ENCODE measurements around the gene SLC4A5. TPM values are rescaled to one million over a fixed set of nuclear protein-coding genes. Genes with fewer than 3 reads are reported as not detected.
A peak's percentile ranks its signal among the peaks of the same experiment; 100 is the strongest.

SLC4A5 gene
- total and polyA plus RNA-seq, 11 donors, result 0.36 to 4.1 (median 1.6) TPM

DNA sequence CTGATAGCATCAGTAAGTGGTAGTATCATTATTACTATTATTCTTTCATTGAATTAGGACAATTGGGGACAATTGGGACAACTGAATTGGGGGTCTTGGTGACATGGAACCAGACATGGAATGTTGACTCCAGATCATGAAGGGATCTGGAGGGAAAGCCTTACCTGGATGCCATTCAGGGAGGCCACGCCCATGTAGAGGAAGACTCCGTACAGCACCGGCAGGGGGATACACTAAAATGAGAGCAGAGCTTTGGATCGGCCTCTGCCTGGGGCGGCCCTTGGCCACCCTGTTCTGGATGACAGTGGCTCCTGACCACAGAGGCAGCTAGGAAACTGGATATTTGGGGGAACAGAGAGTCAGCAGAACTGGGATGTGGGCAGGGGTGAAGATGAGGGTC is 115.6 kb downstream of the SLC4A5 start:
- Histone ChIP-seq H3K4me1 (peaks cover 0 to 22% (median 11%) of the 10 kb centered on the region in 12 donors), H3K4me3 (peak overlapping the region in 7 of 12 donors; percentile 32 to 53 (median 42)), H3K9me3 (no peaks in the 10 kb centered on the region), H3K27ac (peak overlapping the region in 4 of 12 donors; percentile 26 to 85 (median 70)), H3K27me3 (no peaks in the 10 kb centered on the region), H3K36me3 (no peaks in the 10 kb centered on the region)
- ATAC-seq, result peak in 2 of 4 donors; percentile 27 to 31
- no peak for TF ChIP-seq POLR2A (IDR thresholded peaks at IDR 0.05)
- TF ChIP-seq, protein P1, sequence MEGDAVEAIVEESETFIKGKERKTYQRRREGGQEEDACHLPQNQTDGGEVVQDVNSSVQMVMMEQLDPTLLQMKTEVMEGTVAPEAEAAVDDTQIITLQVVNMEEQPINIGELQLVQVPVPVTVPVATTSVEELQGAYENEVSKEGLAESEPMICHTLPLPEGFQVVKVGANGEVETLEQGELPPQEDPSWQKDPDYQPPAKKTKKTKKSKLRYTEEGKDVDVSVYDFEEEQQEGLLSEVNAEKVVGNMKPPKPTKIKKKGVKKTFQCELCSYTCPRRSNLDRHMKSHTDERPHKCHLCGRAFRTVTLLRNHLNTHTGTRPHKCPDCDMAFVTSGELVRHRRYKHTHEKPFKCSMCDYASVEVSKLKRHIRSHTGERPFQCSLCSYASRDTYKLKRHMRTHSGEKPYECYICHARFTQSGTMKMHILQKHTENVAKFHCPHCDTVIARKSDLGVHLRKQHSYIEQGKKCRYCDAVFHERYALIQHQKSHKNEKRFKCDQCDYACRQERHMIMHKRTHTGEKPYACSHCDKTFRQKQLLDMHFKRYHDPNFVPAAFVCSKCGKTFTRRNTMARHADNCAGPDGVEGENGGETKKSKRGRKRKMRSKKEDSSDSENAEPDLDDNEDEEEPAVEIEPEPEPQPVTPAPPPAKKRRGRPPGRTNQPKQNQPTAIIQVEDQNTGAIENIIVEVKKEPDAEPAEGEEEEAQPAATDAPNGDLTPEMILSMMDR (IDR thresholded peaks at IDR 0.05), result peak in 1 of 12 donors; percentile 19
- WGBS, 4 donors, result 71 to 77% (median 74%) methylated on average over 5 of the region's 5 CpGs
- peak in 1 of 5 donors; percentile 33 for DNase-seq
- intact Hi-C loops (cut with DNase I), result no loop called here

DNA sequence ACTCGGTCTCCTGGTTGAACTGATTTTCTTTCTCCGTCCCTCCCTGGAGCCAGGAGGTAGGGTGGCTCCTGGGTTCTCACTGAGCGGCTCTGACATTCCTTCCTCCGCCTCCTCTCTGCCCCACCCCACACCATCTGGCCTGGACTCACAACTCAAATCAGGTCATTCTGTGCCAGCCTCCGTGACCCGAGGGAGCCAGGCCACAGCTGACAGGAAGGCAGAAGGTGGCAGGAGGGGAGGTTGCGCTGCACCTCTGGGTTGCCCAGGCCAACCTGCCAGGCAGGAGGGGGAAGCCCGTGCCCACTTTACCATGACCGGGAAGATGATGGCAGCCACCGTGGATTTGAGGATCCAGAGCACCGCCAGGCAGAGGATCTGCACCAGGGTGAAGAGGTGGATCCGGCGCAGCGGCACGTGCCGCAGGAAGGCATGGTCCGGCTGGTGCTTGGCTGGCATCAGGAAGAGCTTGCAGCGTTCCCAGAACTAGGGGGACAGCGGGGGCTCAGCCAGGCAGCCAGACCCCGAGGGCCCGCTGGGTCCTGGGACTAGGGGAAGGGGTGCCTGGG is 116.5 kb downstream of the SLC4A5 start:
- WGBS, 4 donors, result 41 to 60% (median 55%) methylated on average over 18 to 21 of the region's 21 CpGs
- H3K27ac ChIP-seq, result peak overlapping the region; percentile 47 to 88 (median 71)
- DNase-seq, result peak; percentile 34 to 80 (median 74)
- no peak for TF ChIP-seq POLR2A (IDR thresholded peaks at IDR 0.05)
- TF ChIP-seq, protein P1 (IDR thresholded peaks at IDR 0.05), result no peak
- no peaks in the 10 kb centered on the region for H3K36me3 ChIP-seq
- H3K9me3 ChIP-seq, result no peaks in the 10 kb centered on the region
- no peaks in the 10 kb centered on the region for H3K27me3 ChIP-seq
- peak; percentile 63 to 89 (median 80) for ATAC-seq
- intact Hi-C loops (cut with DNase I), result no loop called here
- peak overlapping the region in 9 of 12 donors; percentile 17 to 53 (median 40) for H3K4me3 ChIP-seq
- H3K4me1 ChIP-seq, result peaks cover 0 to 22% (median 11%) of the 10 kb centered on the region in 12 donors

DNA sequence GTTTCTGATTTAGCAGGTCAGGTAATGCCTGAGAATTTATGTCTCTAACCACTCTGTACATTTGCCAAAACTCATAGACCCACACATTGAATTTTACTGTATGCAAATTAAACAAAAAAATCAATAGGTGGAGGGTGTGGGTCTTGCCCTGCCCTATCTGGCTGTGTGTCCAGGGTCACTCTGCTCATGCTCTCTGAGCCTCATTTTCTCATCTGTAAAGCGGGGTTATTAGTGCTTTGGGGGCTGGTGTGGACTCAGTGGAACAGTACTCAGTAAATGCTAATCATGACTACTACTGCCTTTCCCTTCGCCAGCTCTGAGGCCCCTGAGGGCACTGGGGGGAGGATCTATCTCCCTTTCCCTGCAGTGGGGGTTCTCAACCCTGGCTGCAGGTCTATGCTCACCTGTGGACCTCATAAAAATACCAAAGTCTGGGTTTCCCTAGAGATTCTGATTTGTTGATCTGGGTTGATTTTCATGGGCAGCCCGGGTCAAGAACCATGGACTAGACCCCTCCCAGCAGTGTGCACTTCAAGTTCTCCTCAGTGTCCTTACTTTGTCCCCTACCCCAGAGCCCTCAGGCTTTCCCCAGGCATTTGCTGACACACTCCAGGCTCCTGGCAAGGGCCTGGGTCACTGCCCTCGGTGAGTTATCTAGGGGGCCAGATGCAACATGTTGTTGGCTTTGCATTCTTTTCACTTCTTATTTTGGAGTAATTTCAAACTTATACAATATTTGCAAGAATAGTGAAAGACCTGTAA is 117.3 kb downstream of the SLC4A5 start:
- DNase-seq (peak in 3 of 5 donors; percentile 25 to 65 (median 53)), ATAC-seq (peak; percentile 60 to 74 (median 68))
- WGBS, 4 donors, result 46 to 62% (median 56%) methylated on average over 3 to 4 of the region's 4 CpGs
- TF ChIP-seq, protein P1 (IDR thresholded peaks at IDR 0.05), result no peak
- TF ChIP-seq POLR2A (IDR thresholded peaks at IDR 0.05), result no peak
- Histone ChIP-seq H3K27ac (peak overlapping the region; percentile 47 to 88 (median 71)), H3K4me3 (peak overlapping the region in 2 of 12 donors; percentile 32 to 53), H3K4me1 (peaks cover 0 to 22% (median 11%) of the 10 kb centered on the region in 12 donors), H3K9me3 (no peaks in the 10 kb centered on the region), H3K27me3 (no peaks in the 10 kb centered on the region), H3K36me3 (peaks cover 0 to 3% (median 0%) of the 10 kb centered on the region in 9 donors)
- intact Hi-C loops (cut with DNase I), result no loop called here

All from heart left ventricle (tissue), 16 donors.